CD4-positive, alpha-beta T cell (primary cell): ENCODE results near the gene CACNA2D3. TPM values are rescaled to one million over a fixed set of nuclear protein-coding genes. Genes with fewer than 3 reads are reported as not detected.

Experiments used
- ATAC-seq: fragments of 200-7000 bp; cut with Tn5 transposase; one replicate; pipeline ENCODE4 v1.10.0; 2022; ENCODE audit warnings: mild to moderate bottlenecking; ENCODE audit not compliant: poor library complexity
- CTCF ChIA-PET: fragments of 350-600 bp; sonication (Branson Sonifier 250); formaldehyde crosslinking; loops from one replicate; lab custom pipeline; 2021; ENCODE audit warnings: antibody characterized with exemption, inconsistent platforms; lab: Charles Lee
- POLR2A ChIA-PET: fragments of 350-600 bp; sonication (Branson Sonifier 250); formaldehyde crosslinking; loops from one replicate; lab custom pipeline; 2021; ENCODE audit warnings: antibody characterized with exemption, inconsistent platforms; lab: Charles Lee
- DNase-seq, 14 experiments: peaks; one replicate each; pipeline ENCODE4 v3.0.0-alpha.2; 2013 to 2020; ENCODE audit warnings: mixed read lengths in 2 of 14
- H3K27ac ChIP-seq, 2 donors: one replicate each; pipeline versions ENCODE4 v1.5.1 to v1.7.0; 2013; ENCODE audit warnings: low read length in 2 of 2, low read depth in 1 of 2, mild to moderate bottlenecking in 1 of 2
- H3K27me3 ChIP-seq, 2 experiments: 1 replicate in 1 of 2; 2 replicates in 1 of 2; pipeline versions ENCODE4 v1.6.1 to v1.7.0; 2013; ENCODE audit warnings: low read length in 2 of 2, control low read depth in 1 of 2, mild to moderate bottlenecking in 1 of 2, moderate library complexity in 1 of 2; ENCODE audit not compliant: insufficient read depth in 2 of 2, control insufficient read depth in 1 of 2
- H3K36me3 ChIP-seq: one replicate; pipeline ENCODE4 v1.6.1; 2013; ENCODE audit warnings: low read length, control low read depth; ENCODE audit not compliant: insufficient read depth
- H3K4me1 ChIP-seq: one replicate; pipeline ENCODE4 v1.6.1; 2013; ENCODE audit warnings: low read length, control low read depth; ENCODE audit not compliant: insufficient read depth
- H3K4me3 ChIP-seq: one replicate; pipeline ENCODE4 v1.5.1; 2013; ENCODE audit warnings: mild to moderate bottlenecking, low read length, moderate library complexity
- H3K9me3 ChIP-seq, 2 experiments: 1 replicate in 1 of 2; 2 replicates in 1 of 2; pipeline versions ENCODE4 v1.6.1 to v1.7.0; 2013; ENCODE audit warnings: low read length in 2 of 2, mild to moderate bottlenecking in 2 of 2, control low read depth in 1 of 2, moderate library complexity in 1 of 2; ENCODE audit not compliant: control insufficient read depth in 1 of 2, insufficient read depth in 1 of 2
- H3K27ac Mint-ChIP-seq: one replicate; pipeline ENCODE4 v1.8.0; 2020; ENCODE audit warnings: mixed read lengths
- H3K27me3 Mint-ChIP-seq: one replicate; pipeline ENCODE4 v1.8.0; 2021; ENCODE audit warnings: mixed read lengths
- H3K36me3 Mint-ChIP-seq: one replicate; pipeline ENCODE4 v1.8.0; 2021; ENCODE audit warnings: low read depth, mixed read lengths
- H3K4me1 Mint-ChIP-seq: one replicate; pipeline ENCODE4 v1.8.0; 2021; ENCODE audit warnings: low read depth, mixed read lengths
- H3K4me3 Mint-ChIP-seq: one replicate; pipeline ENCODE4 v1.8.0; 2020; ENCODE audit warnings: mild to moderate bottlenecking, mixed read lengths
- H3K9me3 Mint-ChIP-seq: one replicate; pipeline ENCODE4 v1.8.0; 2020; ENCODE audit warnings: mixed read lengths
- intact Hi-C, 2 experiments: fragments of 100-400 bp; cut with DNase I in 1 of 2; cut with micrococcal nuclease in 1 of 2; formaldehyde crosslinking; loops; one replicate each; pipeline versions ENCODE4 v1.15.1 to v1.9.0; 2023 to 2025; cut with DNase I, micrococcal nuclease
- total RNA-seq, 174 experiments: library from RNA in 2 of 174; stranded (reverse) in 2 of 174; gene quantifications; one replicate each; pipeline ENCODE4 v1.2.3 and lab custom pipeline; 2021 to 2026
- TF ChIP-seq, protein P1 (sequence below): fragments of 200-600 bp; IDR thresholded peaks from one replicate; pipeline ENCODE4 v1.8.0; 2022; ENCODE audit warnings: antibody characterized with exemption, mild to moderate bottlenecking

The CACNA2D3 gene
- total RNA-seq, 2 experiments from 2014 or later: 0.08 TPM; not detected in 1

DNA sequence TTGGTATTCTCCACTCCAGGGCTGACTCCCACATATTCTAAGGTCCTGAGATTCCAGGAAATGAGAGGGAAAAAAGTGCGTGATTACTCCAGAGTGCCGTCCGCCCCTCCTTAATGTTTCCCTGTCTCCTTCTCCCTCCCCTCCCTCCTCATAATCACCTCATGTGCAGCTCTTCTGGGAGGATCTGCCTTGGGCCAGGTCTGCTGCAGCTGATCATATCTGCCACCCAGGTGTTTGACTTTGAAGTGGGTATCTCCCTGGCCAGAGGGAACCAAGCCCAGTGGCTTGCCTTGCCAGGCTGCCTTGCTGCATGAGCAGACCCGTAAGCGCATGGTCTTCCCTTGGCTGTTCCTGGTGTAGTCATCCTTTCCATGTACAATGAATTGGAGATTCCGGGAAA is 833.6 kb downstream of the CACNA2D3 start:
- Mint-ChIP-seq H3K27me3 (no peaks in the 10 kb centered on the region), H3K27ac (no peak overlapping the region), H3K9me3 (no peaks in the 10 kb centered on the region), H3K4me1 (no peaks in the 10 kb centered on the region), H3K4me3 (no peak overlapping the region), H3K36me3 (no peaks in the 10 kb centered on the region)
- intact Hi-C loops: no loop called here
- H3K4me1 ChIP-seq: no peaks in the 10 kb centered on the region
- H3K4me3 ChIP-seq: no peak overlapping the region
- H3K9me3 ChIP-seq: no peaks in the 10 kb centered on the region
- CTCF ChIA-PET: no interaction called here
- POLR2A ChIA-PET: no interaction called here
- no peak overlapping the region for H3K27ac ChIP-seq
- ATAC-seq (no peak), DNase-seq (no peak)
- TF ChIP-seq, protein P1, sequence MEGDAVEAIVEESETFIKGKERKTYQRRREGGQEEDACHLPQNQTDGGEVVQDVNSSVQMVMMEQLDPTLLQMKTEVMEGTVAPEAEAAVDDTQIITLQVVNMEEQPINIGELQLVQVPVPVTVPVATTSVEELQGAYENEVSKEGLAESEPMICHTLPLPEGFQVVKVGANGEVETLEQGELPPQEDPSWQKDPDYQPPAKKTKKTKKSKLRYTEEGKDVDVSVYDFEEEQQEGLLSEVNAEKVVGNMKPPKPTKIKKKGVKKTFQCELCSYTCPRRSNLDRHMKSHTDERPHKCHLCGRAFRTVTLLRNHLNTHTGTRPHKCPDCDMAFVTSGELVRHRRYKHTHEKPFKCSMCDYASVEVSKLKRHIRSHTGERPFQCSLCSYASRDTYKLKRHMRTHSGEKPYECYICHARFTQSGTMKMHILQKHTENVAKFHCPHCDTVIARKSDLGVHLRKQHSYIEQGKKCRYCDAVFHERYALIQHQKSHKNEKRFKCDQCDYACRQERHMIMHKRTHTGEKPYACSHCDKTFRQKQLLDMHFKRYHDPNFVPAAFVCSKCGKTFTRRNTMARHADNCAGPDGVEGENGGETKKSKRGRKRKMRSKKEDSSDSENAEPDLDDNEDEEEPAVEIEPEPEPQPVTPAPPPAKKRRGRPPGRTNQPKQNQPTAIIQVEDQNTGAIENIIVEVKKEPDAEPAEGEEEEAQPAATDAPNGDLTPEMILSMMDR: no peak
- peaks cover 0 to 2% of the 10 kb centered on the region in 2 experiments for H3K27me3 ChIP-seq
- no peaks in the 10 kb centered on the region for H3K36me3 ChIP-seq

DNA sequence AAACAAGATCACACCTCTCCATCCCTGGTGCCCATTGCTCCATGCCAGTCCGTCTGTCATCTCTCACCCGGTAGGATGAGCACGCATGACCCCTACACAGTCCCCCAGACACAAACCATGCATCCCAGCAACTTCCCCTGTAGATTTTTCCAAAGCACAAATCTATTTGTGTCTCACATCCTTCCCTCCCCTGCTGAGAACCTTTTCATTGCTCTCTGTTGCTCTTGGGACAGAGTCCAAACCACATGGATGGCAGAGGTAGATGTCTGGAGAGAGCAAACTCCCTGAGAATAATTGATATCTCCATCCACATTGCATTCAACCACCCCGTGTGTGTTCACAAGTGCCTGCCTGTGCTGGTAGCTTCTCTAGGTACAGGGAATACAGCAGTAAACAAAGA is 835.4 kb downstream of the CACNA2D3 start:
- no peaks in the 10 kb centered on the region for H3K4me1 ChIP-seq
- CTCF ChIA-PET: no interaction called here
- H3K27ac ChIP-seq: no peak overlapping the region
- no peak overlapping the region for H3K4me3 Mint-ChIP-seq
- no peaks in the 10 kb centered on the region for H3K4me1 Mint-ChIP-seq
- no peaks in the 10 kb centered on the region for H3K36me3 ChIP-seq
- DNase-seq: no peak
- ATAC-seq: no peak
- H3K9me3 ChIP-seq: peaks cover 0 to 4% of the 10 kb centered on the region in 2 experiments
- POLR2A ChIA-PET: no interaction called here
- no peak overlapping the region for H3K4me3 ChIP-seq
- peaks cover 0 to 2% of the 10 kb centered on the region in 2 experiments for H3K27me3 ChIP-seq
- H3K9me3 Mint-ChIP-seq: no peaks in the 10 kb centered on the region
- intact Hi-C loops: no loop called here
- H3K36me3 Mint-ChIP-seq: no peaks in the 10 kb centered on the region
- TF ChIP-seq, protein P1: no peak
- H3K27ac Mint-ChIP-seq: no peak overlapping the region
- H3K27me3 Mint-ChIP-seq: no peaks in the 10 kb centered on the region

DNA sequence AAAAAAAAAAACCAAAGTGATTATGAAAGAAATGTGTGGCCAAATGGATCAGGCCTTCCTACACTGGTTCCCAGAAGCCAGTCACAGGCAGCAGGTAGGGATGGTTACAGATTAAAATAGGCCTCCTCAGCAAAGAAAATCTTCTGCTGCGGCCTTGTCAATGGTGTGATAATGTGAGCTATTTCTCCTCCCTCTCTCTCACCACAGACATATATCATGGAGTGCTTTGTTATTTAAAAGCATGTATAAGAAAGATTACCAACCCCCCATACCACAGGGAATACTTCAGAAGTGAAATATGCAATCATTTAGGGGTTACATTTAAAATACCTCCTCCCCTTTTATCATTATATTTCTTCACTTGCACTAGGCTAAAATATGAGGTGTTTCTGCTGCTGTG is 837.7 kb downstream of the CACNA2D3 start:
- no peak overlapping the region for H3K27ac Mint-ChIP-seq
- no peaks in the 10 kb centered on the region for H3K9me3 Mint-ChIP-seq
- ATAC-seq (no peak), DNase-seq (no peak)
- H3K4me3 Mint-ChIP-seq: no peak overlapping the region
- no peaks in the 10 kb centered on the region for H3K4me1 Mint-ChIP-seq
- ChIA-PET CTCF (no interaction called here), POLR2A (no interaction called here)
- peaks cover 0 to 2% of the 10 kb centered on the region in 2 experiments for H3K27me3 ChIP-seq
- H3K36me3 Mint-ChIP-seq: no peaks in the 10 kb centered on the region
- H3K4me1 ChIP-seq: no peaks in the 10 kb centered on the region
- no peak overlapping the region for H3K27ac ChIP-seq
- H3K9me3 ChIP-seq: peaks cover 0 to 4% of the 10 kb centered on the region in 2 experiments
- TF ChIP-seq, protein P1: no peak
- H3K27me3 Mint-ChIP-seq: no peaks in the 10 kb centered on the region
- intact Hi-C loops: no loop called here
- H3K4me3 ChIP-seq: no peak overlapping the region
- H3K36me3 ChIP-seq: no peaks in the 10 kb centered on the region
